Measurements from ENCODE around the gene PAK6.

Gene PAK6

DNA sequence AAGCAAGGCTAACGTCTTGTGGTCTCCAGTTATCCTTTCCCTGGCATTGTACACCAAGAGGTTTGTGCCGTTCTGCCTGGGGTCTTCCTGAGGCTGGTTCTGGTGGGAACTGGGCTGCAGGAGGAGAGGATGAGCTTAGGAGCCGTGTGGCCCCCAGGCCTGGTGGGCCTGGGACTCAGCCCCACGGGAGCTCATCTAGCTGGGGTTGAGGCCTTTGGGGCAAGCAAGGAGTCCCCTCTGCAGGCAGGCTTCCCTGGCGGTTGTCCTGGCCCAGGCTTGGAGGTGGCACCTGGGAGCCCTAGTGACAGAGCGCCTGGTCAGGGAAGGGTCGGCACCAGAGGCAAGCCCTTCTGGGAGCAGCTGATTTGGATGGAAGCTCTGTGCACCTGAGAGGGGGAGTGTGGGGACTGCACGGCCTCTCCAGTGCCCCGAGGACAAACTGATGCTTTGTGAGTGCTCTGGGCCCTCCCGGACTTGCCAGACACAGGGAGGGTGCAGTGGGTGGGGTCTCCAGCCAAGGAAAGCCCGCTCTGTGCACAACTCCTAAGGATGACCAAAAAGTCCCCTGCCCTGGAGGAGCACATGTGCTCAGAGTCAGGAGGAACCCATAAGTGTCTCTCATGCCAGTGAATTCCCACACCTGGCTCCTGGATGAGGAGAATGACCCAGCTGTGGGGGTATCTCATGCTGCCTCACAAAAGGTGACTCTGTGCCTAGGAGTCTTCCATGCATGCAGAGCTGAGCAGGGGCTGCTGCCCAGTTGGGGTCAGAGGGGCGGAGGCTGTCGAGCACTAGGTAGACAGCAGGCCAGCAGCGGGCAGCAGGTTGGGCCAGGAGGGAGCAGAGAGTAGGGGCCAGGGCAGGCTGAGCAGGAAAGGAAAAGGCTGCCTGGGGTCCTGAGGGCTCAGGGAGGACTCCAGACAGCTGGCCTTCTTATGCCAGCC, 2.7 kb downstream of the PAK6 start:
- Histone ChIP-seq H2AFZ (ENCODE audit: low read depth, low read length) (no peak overlapping the region), H3K79me2 (ENCODE audit: low read length) (no peaks in the 10 kb centered on the region), H3K9ac (ENCODE audit: low read length) (no peak overlapping the region), H3K4me2 (ENCODE audit: low read length) (no peak overlapping the region), H3K27ac (ENCODE audit: low read length) (no peak overlapping the region), H4K20me1 (ENCODE audit: insufficient read depth, low read length) (no peaks in the 10 kb centered on the region), H3K36me3 (replicated peaks; ENCODE audit: low read depth, low read length) (no peaks in the 10 kb centered on the region), H3K4me1 (ENCODE audit: low read length) (peaks cover 6% of the 10 kb centered on the region; the same call in 1 of the 2 replicates), H3K4me3 (ENCODE audit: low read length) (no peak overlapping the region), H3K27me3 (ENCODE audit: low read depth, low read length) (no peaks in the 10 kb centered on the region), H3K9me3 (ENCODE audit: insufficient read depth, low read length) (no peaks in the 10 kb centered on the region)
- no peak for TF ChIP-seq EZH2phosphoT487 (IDR thresholded peaks at IDR 0.05; ENCODE audit: low read depth)
- TF ChIP-seq, protein P1, sequence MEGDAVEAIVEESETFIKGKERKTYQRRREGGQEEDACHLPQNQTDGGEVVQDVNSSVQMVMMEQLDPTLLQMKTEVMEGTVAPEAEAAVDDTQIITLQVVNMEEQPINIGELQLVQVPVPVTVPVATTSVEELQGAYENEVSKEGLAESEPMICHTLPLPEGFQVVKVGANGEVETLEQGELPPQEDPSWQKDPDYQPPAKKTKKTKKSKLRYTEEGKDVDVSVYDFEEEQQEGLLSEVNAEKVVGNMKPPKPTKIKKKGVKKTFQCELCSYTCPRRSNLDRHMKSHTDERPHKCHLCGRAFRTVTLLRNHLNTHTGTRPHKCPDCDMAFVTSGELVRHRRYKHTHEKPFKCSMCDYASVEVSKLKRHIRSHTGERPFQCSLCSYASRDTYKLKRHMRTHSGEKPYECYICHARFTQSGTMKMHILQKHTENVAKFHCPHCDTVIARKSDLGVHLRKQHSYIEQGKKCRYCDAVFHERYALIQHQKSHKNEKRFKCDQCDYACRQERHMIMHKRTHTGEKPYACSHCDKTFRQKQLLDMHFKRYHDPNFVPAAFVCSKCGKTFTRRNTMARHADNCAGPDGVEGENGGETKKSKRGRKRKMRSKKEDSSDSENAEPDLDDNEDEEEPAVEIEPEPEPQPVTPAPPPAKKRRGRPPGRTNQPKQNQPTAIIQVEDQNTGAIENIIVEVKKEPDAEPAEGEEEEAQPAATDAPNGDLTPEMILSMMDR (IDR thresholded peaks at IDR 0.05; ENCODE audit: low read depth, low read length): no peak

DNA sequence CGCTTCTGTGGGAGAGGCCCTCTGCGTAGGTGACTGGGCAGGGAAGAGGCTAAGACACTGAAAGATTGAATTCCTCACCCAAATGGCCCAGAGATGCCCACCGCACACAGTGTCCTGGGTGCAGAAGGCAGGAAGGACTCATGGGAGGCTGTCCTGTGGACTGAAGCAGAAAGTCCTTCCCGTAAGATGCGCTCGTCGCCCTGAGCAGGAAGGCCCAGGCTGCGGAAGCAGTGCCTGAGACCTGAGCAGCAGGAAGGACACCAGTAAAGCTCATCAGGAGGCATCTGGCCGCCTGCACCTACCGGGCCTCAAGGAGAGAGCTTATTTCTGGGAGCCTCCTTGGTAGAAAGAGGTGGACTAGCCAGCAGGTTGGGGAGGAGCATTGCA, 3.3 kb downstream of the PAK6 start:
- Histone ChIP-seq H3K4me2 (ENCODE audit: low read length) (no peak overlapping the region), H3K9ac (ENCODE audit: low read length) (no peak overlapping the region), H3K79me2 (ENCODE audit: low read length) (no peaks in the 10 kb centered on the region), H3K27ac (ENCODE audit: low read length) (no peak overlapping the region), H3K4me3 (ENCODE audit: low read length) (no peak overlapping the region), H4K20me1 (ENCODE audit: insufficient read depth, low read length) (no peaks in the 10 kb centered on the region), H3K4me1 (ENCODE audit: low read length) (peaks cover 6% of the 10 kb centered on the region; the same call in 1 of the 2 replicates), H3K27me3 (ENCODE audit: low read depth, low read length) (no peaks in the 10 kb centered on the region), H3K36me3 (replicated peaks; ENCODE audit: low read depth, low read length) (no peaks in the 10 kb centered on the region), H3K9me3 (ENCODE audit: insufficient read depth, low read length) (no peaks in the 10 kb centered on the region), H2AFZ (ENCODE audit: low read depth, low read length) (no peak overlapping the region)
- no peak for TF ChIP-seq EZH2phosphoT487 (IDR thresholded peaks at IDR 0.05; ENCODE audit: low read depth)
- TF ChIP-seq, protein P1 (IDR thresholded peaks at IDR 0.05; ENCODE audit: low read depth, low read length): no peak

DNA sequence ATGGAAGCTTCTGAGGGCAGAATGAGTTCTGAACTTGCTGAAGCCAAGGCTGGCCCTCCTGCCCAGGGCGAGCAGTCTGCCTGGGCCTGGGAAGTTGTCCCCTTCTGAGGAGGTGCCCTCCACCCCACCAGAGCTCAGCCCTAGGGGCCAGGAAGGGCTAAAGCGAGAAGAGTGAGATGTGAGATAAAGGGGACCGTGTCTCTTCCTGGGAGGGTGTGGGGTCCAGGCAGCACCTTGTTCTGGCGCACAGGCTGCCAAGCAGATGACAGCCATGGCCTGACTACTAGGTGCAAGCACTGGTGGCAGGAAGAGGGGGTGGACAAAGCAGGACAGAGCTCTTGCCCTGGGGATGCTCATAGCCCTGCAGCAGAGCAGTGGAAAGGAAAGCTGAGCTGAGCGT, 3.7 kb downstream of the PAK6 start:
- peaks cover 6% of the 10 kb centered on the region; the same call in 1 of the 2 replicates for H3K4me1 ChIP-seq (ENCODE audit: low read length)

More for the DNA sequence above, 3.7 kb downstream of the PAK6 start:
- Histone ChIP-seq H4K20me1 (ENCODE audit: insufficient read depth, low read length) (no peaks in the 10 kb centered on the region), H2AFZ (ENCODE audit: low read depth, low read length) (no peak overlapping the region), H3K9me3 (ENCODE audit: insufficient read depth, low read length) (no peaks in the 10 kb centered on the region), H3K4me2 (ENCODE audit: low read length) (no peak overlapping the region), H3K79me2 (ENCODE audit: low read length) (no peaks in the 10 kb centered on the region), H3K36me3 (replicated peaks; ENCODE audit: low read depth, low read length) (no peaks in the 10 kb centered on the region), H3K27me3 (ENCODE audit: low read depth, low read length) (no peaks in the 10 kb centered on the region), H3K27ac (ENCODE audit: low read length) (no peak overlapping the region), H3K4me3 (ENCODE audit: low read length) (no peak overlapping the region), H3K9ac (ENCODE audit: low read length) (no peak overlapping the region)
- TF ChIP-seq, protein P1 (IDR thresholded peaks at IDR 0.05; ENCODE audit: low read depth, low read length): no peak
- TF ChIP-seq EZH2phosphoT487 (IDR thresholded peaks at IDR 0.05; ENCODE audit: low read depth): no peak
